GM19395 (cell line): Measurements from ENCODE around the gene DHRSX.
"Not testable (repeated sequence)": the region's sequence is repeated elsewhere in the genome, so short reads cannot be mapped to it uniquely, and the experiment has no call there.

ENCODE experiments used
- ATAC-seq: cut with Tn5 transposase; IDR thresholded peaks from one replicate; pipeline ENCODE4 v1.9.1; 2021; ENCODE audit warnings: mild to moderate bottlenecking, moderate library complexity; ENCODE audit not compliant: unreplicated experiment

The DHRSX gene

DNA sequence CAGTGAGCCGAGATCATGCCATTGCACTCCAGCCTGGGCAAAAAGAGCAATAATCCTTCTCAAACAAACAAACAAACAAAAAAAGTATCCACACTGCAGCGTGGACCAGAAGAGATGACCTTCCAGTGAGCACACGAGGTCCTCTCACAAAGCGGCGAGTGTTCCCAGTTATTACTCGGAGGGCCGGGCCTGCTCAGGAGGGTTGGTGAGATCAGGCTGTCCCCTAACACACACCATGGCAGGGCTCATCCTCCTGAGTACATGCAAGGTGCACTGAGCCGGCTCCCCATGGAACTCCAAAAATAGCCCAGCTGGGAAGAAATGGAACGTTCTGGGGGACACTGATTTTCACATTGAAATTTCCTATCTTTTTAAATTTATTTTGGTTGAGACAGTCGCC lies 40.7 kb downstream of the DHRSX start:
- not testable (repeated sequence) for ATAC-seq

DNA sequence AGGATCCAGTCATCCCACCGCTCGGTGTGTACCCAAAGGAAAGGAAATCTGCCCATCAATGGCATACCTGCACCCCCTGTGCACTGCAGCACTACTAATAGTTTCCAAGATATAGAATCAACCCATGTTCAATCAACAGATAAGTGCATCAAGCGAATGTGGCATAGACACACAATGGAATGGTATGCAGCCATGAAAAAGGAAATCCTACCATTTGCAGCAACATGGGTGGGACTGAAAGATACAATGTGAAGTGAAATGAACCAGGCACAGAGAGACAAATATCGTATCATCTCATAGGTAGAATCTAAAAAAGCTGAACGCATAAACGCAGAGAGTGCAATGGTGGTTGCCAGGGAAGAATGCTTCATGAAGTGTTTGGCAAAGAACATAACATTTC lies 42.5 kb downstream of the DHRSX start:
- ATAC-seq, result no peak

DNA sequence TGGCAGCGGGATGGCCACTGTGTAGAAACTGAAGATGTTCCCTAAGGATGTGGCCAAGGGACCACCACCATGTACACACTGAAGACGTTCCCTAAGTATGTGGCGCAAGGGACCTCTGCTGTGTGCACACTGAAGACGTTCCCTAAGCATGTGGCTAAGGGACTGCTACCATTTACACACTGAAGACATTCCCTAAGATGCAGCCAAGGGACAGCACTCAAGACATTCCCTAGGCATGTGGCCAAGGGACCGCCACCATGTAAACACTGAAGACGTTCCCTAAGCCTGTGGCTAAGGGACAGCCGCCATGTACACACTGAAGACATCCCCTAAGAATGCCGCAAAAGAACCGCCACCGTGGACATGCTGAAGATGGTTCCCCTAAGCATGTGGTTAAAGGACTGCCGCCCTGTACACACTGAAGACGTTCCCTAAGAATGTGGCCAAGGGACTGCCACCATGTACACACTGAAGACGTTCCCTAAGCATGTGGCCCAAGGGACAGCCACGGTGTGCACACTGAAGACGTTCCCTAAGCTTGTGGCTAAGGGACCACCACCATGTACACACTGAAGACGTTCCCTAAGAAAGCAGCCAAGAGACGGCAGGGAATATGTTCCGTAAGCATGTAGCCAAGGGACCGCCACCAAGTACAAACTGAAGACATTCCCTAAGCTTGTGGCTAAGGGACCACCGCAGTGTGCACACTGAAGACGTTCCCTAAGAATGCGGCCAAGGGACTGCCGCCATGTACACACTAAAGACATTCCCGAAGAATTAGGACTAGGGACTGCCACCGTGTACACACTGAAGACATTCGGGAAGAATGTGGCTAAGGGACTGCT lies 43.3 kb downstream of the DHRSX start:
- no peak for ATAC-seq

DNA sequence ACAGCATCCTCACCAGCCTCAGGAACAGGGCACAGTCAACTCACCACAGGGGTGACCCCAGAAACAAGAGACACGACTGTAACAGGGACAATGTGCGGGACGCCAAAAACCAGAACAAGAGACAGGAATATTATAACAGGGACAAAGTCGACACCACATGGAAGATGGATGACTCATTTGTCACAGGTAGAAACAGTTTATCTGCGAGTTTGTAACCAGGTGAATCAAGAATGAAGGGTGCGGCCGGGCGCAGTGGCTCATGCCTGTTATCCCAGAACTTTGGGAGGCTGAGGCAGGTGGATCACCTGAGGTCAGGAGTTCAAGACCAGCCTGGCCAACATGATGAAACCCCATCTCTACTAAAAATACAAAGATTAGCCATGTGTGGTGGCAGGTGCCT lies 44.7 kb downstream of the DHRSX start:
- not testable (repeated sequence) for ATAC-seq

DNA sequence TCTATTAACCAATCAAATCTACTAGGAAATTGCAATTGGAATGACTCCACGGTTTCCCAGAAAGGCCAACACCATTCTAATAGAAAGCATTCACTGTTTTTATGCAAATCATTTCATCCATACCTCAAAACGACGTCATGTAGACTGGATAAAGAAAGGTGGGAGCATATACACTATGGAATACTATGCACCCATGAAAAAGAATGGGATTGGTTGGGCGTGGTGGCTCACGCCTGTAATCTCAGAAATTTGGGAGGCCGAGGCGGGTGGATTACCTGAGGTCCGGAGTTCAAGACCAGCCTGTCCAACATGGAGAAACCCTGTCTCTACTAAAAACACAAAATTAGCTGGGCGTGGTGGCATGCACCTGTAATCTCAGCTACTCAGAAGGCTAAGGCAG lies 46.2 kb downstream of the DHRSX start:
- ATAC-seq, result not testable (repeated sequence)

DNA sequence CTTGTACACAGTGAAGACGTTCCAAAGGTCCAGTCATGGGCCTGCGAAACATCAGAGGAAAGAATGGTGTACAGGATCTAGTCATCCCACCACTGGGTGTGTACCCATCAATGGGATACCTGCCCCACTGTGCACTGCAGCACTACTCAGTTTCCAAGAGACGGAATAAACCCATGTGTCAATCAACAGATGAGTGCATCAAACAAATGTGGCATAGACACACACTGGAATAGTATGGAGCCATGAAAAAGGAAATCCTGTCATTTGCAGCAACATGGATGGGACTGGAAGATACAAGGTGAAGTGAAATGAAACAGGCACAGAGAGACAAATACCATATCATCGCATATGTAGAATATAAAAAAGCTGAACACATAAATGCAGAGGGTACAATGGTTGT lies 48.0 kb downstream of the DHRSX start:
- no peak for ATAC-seq

DNA sequence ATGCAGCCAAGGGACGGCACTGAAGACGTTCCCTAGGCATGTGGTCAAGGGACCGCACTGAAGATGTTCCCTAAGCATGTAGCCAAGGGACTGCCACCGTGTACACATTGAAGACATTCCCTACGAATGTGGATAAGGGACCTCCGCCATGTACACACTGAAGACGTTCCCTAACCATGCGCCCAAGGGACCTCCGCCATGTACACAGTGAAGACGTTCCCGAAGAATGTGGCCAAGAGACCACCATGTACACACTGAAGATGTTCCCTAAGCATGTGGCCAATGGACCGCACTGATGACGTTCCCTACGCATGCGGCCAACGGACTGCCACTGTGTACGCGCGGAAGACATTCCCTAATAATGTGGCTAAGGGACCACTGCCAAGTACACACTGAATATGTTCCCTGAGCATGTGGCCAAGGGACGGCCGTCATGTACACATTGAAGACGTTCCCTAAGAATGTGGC lies 48.4 kb downstream of the DHRSX start:
- ATAC-seq, result no peak

DNA sequence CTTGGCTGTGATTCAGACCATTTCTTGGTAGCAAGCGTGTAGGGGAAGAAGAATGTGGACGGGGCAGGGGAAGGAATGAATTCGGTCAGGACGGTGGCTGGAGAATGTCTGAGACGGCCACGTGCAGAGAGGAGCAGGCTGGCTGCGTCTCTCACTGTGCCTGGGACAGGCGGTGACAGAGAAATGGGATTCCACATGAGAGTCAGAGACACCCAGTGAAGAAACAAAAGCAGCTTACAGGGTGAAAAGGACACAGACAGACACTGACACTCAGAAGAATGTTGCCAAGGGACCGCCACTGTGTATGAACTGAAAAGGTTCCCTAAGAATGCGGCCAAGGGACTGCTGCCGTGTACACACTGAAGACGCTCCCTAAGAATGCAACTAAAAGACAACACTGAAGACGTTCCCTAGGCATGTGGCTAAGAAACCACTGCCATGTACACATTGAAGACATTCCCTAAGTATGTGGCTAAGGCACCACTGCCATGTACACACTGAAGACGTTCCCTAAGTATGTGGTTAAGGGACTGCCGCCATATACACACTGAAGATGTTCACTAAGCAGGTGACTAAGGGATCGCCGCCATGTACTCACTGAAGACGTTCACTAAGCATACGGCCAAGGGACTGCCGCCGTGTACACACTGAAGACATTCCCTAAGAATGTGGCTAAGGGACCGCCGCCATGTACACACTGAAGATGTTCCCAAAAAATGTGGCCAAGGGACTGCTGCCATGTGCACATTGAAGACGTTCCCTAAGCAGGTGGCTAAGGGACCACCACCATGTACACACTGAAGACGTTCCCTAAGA lies 49.1 kb downstream of the DHRSX start:
- ATAC-seq, result no peak

DNA sequence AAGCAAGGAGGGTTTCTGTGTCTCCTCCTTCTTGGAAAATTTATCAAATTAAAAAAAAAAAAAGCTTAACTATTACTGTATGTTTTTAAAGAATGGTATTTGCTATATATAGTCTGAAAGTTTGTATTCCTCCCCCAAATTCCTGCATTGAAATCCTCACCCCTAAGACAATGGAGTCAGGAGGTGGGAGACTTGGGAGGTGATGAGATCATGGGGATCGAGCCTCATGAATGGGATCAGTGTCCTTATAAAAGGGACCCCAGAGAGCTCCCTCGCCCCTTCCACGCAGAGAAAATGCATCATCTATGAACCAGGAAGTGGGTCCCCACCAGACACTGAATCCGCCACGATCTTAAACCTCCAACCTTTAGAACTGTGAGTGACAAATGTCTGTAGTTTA lies 50.1 kb downstream of the DHRSX start:
- ATAC-seq, result no peak

DNA sequence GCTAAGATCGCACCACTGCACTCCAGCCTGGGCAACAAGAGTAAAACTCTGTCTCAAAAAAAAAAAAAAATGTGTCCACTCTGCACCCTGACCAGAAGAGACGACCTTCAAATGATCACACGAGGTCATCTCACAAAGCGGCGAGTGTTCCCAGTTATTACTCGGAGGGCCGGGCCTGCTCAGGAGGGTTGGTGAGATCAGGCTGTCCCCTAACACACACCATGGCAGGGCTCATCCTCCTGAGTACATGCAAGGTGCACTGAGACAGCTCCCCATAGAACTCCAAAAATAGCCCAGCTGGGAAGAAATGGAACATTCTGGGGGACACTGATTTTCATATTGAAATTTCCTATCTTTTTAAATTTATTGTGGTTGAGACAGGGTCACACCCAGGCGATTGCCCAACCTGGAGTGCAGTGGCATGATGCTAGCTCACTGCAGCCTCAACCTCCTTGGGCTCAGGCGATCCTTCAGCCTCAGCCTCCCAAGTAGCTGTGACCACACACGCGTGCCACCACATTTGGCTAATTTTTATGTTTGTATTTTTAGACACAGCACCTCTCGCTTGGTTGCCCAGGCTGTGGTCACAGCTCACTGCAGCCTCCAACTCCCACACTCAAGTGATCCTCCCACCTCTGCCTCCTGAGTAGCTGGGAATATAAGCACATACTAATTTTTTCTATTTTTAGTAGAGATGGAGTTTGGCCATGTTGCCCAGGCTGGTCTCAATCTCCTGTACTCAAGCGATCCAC lies 51.5 kb downstream of the DHRSX start:
- ATAC-seq, result no peak

DNA sequence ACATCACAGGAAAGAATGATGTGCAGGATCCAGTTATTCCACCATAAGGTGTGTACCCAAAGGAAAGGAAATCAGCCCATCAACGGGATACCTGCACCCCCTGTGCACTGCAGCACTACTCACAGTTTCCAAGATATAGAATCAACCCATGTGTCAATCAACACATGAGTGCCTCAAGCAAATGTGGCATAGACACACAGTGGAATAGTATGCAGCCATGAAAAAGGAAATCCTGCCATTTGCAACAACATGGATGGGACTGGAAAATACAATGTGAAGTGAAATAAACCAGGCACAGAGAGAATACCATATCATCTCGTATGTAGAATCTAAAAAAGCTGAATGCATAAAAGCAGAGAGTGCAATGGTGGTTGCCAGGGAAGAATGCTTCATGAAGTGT lies 53.3 kb downstream of the DHRSX start:
- no peak for ATAC-seq

DNA sequence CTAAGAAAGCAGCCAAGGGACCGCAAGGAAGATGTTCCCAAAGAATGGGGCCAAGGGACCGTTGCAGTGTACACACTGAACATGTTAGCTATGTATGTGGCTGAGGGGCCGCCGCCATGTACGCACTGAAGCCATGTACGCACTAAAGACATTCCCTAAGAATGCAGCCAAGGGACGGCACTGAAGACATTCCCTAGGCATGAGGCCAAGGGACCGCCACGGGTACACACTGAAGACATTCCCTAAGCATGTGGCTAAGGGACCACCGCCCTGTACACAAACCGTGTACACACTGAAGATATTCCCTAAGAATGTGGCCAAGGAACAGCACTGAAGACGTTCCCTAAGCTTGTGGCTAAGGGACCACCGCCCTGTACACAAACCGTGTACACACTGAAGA lies 54.0 kb downstream of the DHRSX start:
- no peak for ATAC-seq

DNA sequence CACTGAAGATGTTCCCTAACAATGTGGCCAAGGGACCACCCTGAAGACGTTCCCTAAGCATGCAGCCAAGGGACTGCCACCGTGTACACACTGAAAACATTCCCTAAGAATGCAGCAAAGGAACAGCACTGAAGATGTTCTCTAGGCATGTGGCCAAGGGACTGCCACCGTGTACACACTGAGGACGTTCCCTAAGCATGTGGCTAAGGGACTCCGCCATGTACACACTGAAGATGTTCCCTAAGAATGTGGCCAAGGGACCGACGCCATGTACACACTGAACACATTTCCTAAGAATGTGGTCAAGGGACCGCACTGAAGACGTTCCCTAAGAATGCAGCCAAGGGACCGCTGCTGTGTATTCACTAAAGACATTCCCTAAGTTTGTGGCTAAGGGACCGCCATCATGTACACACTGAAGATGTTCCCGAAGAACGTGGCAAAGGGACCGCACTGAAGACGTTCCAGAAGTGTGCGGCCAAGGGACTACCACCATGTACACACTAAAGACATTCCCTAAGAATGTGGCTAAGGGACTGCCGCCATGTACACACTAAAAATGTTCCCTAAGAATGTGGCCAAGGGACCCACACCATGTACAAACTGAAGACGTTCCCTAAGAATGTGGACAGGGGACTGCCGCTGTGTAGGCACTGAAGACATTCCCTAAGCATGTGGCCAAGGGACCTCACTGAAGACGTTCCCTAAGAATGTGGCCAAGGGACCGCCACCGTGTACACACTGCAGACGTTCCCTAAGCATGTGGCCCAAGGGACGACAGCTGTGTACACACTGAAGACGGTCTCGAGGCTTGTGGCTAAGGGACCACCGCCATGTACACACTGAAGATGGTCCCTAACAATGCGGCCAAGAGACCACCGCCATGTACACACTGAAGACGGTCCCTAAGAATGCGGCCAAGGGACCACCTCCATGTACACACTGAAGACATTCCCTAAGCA lies 54.8 kb downstream of the DHRSX start:
- ATAC-seq, result no peak

DNA sequence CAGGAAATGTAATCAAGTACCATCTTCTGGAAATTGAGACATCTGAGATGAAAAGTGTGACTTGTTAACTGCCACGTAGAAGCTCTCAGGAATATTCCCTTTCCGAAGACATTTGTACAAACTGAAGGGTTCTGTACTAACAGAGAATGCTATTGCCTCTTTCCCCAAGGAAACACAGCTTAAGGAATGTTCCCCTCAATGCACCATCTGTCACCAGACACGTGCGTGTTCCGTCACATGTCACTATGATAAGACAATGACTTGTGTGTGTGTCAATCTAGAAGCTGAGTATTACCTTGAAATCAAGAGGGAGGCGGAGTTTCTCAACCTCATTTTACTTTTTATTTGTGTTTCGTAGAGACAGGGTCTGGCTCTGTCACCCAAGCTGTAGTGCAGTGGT lies 58.1 kb downstream of the DHRSX start:
- ATAC-seq, result no peak

DNA sequence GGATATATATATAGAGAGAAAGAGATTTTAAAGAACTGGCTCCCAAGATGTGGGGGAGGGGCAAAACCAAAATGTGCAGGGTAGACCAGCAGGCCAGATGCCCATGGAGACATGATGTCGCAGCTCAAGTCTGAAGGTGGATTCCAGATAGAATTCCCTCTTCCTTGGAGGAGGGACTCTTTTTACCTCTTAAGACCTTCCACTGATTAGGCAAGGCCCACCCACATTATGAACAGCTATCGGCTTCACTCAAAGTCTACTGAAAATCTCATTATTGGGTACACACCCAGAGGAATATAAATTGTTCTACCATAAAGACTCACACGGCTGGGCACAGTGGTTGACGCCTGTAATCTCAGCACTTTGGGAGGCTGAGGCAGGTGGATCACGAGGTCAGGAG lies 59.3 kb downstream of the DHRSX start:
- no peak for ATAC-seq

DNA sequence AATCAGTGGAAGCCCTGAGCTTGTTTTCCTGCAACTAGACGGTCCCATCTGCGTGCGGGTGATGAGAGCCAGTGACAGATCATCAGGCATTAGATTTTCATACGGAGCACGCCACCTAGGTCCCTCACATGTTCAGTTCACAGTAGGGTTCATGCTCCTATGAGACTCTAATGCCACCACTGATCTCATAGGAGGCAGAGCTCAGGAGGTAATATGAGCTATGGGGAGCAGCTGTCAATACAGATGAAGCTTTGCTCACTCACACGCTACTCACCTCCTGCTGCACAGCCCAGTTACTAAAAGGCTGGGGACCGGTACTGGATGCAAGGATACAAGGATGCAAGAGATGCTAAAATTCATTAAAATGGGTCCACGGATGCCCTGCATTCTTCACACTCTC lies 61.2 kb downstream of the DHRSX start:
- ATAC-seq, result no peak

DNA sequence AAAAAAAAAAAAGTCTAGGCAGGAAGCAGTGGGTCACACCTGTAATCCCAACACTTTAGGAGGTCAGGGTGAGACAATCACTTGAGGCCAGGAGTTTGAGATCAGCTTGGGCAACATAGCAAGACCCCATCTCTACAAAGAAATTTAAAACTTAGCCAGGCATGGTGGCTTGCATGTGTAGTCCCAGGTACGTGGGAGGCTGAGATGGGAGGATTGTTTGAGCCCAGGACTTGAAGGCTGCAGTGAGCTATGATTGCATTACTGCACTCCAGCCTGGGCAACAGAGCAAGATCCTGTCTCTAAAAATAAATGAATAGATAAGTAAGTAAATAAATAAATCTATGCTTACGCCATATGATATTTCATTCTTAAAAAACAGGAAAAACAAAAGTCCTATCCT lies 65.3 kb downstream of the DHRSX start:
- ATAC-seq, result no peak

DNA sequence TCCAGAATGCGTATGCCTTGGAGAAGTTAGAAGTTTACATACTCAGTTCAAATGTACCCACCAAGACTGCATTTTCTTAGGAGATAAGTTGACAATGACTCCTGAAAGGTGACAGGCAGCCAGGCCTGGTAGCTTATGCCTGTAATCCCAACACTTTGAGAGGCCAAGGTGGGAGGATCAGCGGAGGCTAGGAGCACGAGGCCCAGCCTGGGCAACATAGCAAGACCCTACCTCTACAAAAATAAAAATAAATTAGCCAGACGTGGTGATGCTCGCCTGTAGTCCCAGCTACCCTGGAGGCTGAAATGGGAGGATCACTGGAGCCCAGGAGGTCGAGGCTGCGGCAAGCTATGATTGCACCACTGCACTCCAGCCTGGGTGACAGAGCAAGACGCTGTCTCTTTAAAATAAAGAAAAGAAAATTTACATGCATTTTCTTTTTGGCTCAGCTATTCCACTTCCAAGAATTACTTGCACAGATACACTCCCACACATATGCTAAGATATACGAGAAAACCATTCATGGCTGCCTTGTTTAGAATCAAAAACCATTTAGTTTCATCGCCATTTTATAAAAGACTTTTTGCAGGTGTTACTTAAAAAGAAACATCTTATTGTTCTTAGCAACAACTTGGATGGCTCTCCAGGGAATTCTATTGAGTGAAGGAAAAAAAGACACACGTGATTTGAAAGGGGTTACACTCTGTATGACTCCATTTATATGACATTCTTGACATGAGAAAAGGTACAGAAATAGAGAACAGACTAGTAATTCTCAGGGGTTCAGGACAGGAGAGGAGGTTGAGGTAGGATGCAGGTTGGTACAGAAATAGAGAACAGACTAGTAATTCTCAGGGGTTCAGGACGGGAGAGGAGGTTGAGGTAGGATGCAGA lies 66.3 kb downstream of the DHRSX start:
- no peak for ATAC-seq

DNA sequence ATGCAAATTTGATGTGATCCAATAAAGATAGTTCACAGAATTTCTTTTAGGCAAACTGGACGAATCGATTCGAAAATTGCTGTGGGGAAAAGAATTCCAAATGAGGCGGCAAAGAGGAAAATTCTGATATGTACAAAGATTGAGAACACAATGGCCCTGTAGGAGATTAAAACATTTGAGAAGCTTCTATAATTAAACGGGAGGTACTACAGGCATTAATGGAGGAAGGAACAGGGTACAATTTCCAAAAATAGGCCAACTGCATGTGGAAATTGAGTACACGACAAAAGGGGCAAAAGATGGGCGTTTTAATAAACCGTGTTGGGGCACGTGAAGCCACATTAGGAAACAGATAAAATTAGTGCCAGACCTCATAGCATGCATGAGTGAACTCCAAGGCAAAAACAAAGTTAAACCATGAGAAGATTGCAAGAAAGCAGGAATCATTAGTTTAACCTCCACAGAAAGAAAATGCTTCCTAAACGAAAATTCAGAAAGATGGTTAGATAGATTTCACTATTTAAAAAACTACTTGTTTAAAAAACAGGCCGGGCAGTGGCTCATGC lies 68.4 kb downstream of the DHRSX start:
- no peak for ATAC-seq
